HepG2 (cell line): ENCODE results near the gene KCNIP4. TPM values are rescaled to one million over a fixed set of nuclear protein-coding genes. Genes with fewer than 3 reads are reported as not detected.

Source experiments
- ATAC-seq: fragments of 200-7000 bp; cut with Tn5 transposase; 3 replicates; pipeline ENCODE4 v1.9.1; 2020; ENCODE audit warnings: mild to moderate bottlenecking, moderate library complexity
- BruUV-seq: library from RNA; stranded (reverse); fragments of 400-500 nt; replicated peaks from 2 replicates; lab custom pipeline; 2021; lab: Mats Ljungman, UMichigan
- CTCF ChIA-PET: fragments of 300-600 bp; formaldehyde crosslinking; extraction: SDS; loops from one replicate; lab custom pipeline; 2021; ENCODE audit warnings: low total read pairs, inconsistent platforms, low intra/inter-chr PET ratio; lab: Yijun Ruan, JAX
- POLR2A ChIA-PET: fragments of 350-600 bp; sonication (Branson Sonifier 250); formaldehyde crosslinking; loops from one replicate; lab custom pipeline; 2020; ENCODE audit warnings: antibody characterized with exemption, inconsistent platforms; lab: Yijun Ruan, JAX
- DNase-seq: peaks from one replicate; pipeline ENCODE4 v3.0.0-alpha.2; 2015; ENCODE audit warnings: low spot score
- FAIRE-seq: peaks from 3 replicates; lab custom pipeline; 2011; peaks lifted over from hg19 to GRCh38; lab: Jason Lieb, UNC
- H2AFZ ChIP-seq: one replicate; pipeline ENCODE4 v1.6.1; 2011; ENCODE audit warnings: low read length, inconsistent platforms
- H3K27ac ChIP-seq: fragments of 300-600 bp; 3 replicates; pipeline ENCODE4 v1.8.0; 2011; ENCODE audit warnings: mixed run types, mild to moderate bottlenecking, mixed read lengths, low read length, inconsistent platforms; ENCODE audit not compliant: insufficient read depth; ENCODE audit errors: extremely low read length
- H3K27me3 ChIP-seq, 2 experiments: fragments of 200-600 bp in 1 of 2; 2 replicates in 1 of 2; 3 replicates in 1 of 2; pipeline versions ENCODE4 v1.6.0 to v1.8.0; 2011; ENCODE audit warnings: low read length in 2 of 2, mild to moderate bottlenecking in 2 of 2, moderate library complexity in 2 of 2, inconsistent platforms in 1 of 2; ENCODE audit not compliant: insufficient read depth in 2 of 2, control insufficient read depth in 1 of 2
- H3K36me3 ChIP-seq, 2 experiments: fragments of 200-600 bp in 1 of 2; replicated peaks in 1 of 2; 2 replicates in 1 of 2; 3 replicates in 1 of 2; pipeline versions ENCODE4 v1.5.1 to v1.8.0; 2011; ENCODE audit warnings: low read length in 2 of 2, inconsistent platforms in 1 of 2; ENCODE audit not compliant: insufficient read depth in 2 of 2, control insufficient read depth in 1 of 2
- H3K4me1 ChIP-seq: 2 replicates; pipeline ENCODE4 v1.5.1; 2012; ENCODE audit warnings: low read length, inconsistent platforms; ENCODE audit not compliant: insufficient read depth
- H3K4me2 ChIP-seq: 2 replicates; pipeline ENCODE4 v1.6.0; 2011; ENCODE audit warnings: low read depth, low read length, inconsistent platforms
- H3K4me3 ChIP-seq, 3 experiments: fragments of 200-600 bp in 1 of 3; sonication (generic), shearing (Covaris generic) in 1 of 3; replicated peaks in 1 of 3; 2 replicates each; pipeline ENCODE4 v1.5.1; 2011 to 2016; ENCODE audit warnings: low read length in 3 of 3, inconsistent platforms in 2 of 3, low read depth in 2 of 3, mild to moderate bottlenecking in 2 of 3, control low read depth in 1 of 3, mixed read lengths in 1 of 3; ENCODE audit not compliant: insufficient read depth in 1 of 3
- H3K79me2 ChIP-seq: one replicate; pipeline ENCODE4 v1.6.1; 2011; ENCODE audit warnings: low read length, inconsistent platforms; ENCODE audit not compliant: insufficient read depth
- H3K9ac ChIP-seq: 2 replicates; pipeline ENCODE4 v1.6.0; 2011; ENCODE audit warnings: mild to moderate bottlenecking, low read depth, low read length, inconsistent platforms; ENCODE audit not compliant: insufficient read depth
- H3K9me3 ChIP-seq: 2 replicates; pipeline ENCODE4 v1.5.1; 2012; ENCODE audit warnings: mild to moderate bottlenecking, low read length
- H4K20me1 ChIP-seq: 2 replicates; pipeline ENCODE4 v1.6.0; 2011; ENCODE audit warnings: inconsistent platforms, mild to moderate bottlenecking, low read length, moderate library complexity; ENCODE audit not compliant: insufficient read depth
- ATF7 ChIP-seq, 2 experiments: fragments of 450-650 bp in 1 of 2; sonication (generic) in 1 of 2; formaldehyde crosslinking in 1 of 2; IDR thresholded peaks; 2 replicates each; pipeline versions ENCODE4 v1.4.0 to v1.6.1; 2016 to 2020; ENCODE audit warnings: antibody characterized with exemption in 1 of 2, mild to moderate bottlenecking in 1 of 2, missing genetic modification reagents in 1 of 2
- CBFB ChIP-seq: sonication (generic); formaldehyde crosslinking; IDR thresholded peaks from 2 replicates; pipeline ENCODE4 v1.4.0; 2020; ENCODE audit warnings: missing genetic modification reagents
- ELK4 ChIP-seq: sonication (generic); formaldehyde crosslinking; IDR thresholded peaks from 2 replicates; pipeline ENCODE4 v1.9.0; 2021; ENCODE audit warnings: missing genetic modification reagents, borderline replicate concordance
- FOXK2 ChIP-seq: fragments of 450-650 bp; IDR thresholded peaks from 2 replicates; pipeline ENCODE4 v1.6.1; 2016
- KDM5A ChIP-seq: fragments of 200-600 bp; sonication (generic); IDR thresholded peaks from 2 replicates; pipeline ENCODE4 v1.7.0; 2018; ENCODE audit warnings: antibody characterized with exemption, mild to moderate bottlenecking, low read length, borderline replicate concordance
- MXD4 ChIP-seq: IDR thresholded peaks from 2 replicates; pipeline ENCODE4 v1.6.1; 2016; ENCODE audit warnings: mild to moderate bottlenecking, missing biosample characterization, missing genetic modification reagents
- NFIC ChIP-seq: IDR thresholded peaks from 2 replicates; pipeline ENCODE4 v1.6.1; 2012; ENCODE audit warnings: mild to moderate bottlenecking, low read length, inconsistent platforms
- POLR2AphosphoS5 ChIP-seq: IDR thresholded peaks from 2 replicates; pipeline ENCODE4 v1.6.1; 2012; ENCODE audit warnings: low read depth, low read length
- RNF219 ChIP-seq: sonication (generic); formaldehyde crosslinking; IDR thresholded peaks from 2 replicates; pipeline ENCODE4 v1.5.0; 2020; ENCODE audit warnings: mild to moderate bottlenecking, missing genetic modification reagents
- SRSF9 ChIP-seq: fragments of 200-400 bp; formaldehyde crosslinking; IDR thresholded peaks from 2 replicates; pipeline ENCODE4 v1.6.1; 2018; ENCODE audit warnings: borderline replicate concordance, mild to moderate bottlenecking, low read depth, low read length; ENCODE audit not compliant: insufficient read depth, poor library complexity, severe bottlenecking
- ZFP37 ChIP-seq: sonication (generic); formaldehyde crosslinking; IDR thresholded peaks from 2 replicates; pipeline ENCODE4 v1.4.0; 2020; ENCODE audit warnings: missing genetic modification reagents, borderline replicate concordance
- ZNF710 ChIP-seq: sonication (generic); formaldehyde crosslinking; IDR thresholded peaks from 2 replicates; pipeline ENCODE4 v1.5.0; 2020; ENCODE audit warnings: mild to moderate bottlenecking, missing genetic modification reagents, borderline replicate concordance
- WGBS: methylation state at CpG from one replicate; pipeline ENCODE4 v1.1.6; 2017; ENCODE audit warnings: low lambda C conversion rate; 5-methylcytosine and 5-hydroxymethylcytosine counted together
- in situ Hi-C: cut with HindIII; loops from 2 replicates; pipeline ENCODE4 v1.10.0; 2017; ENCODE audit warnings: low pct_unique_long_range_greater_than_20kb; ENCODE audit not compliant: extremely low pct_ligation_motif_present
- intact Hi-C: fragments of 100-400 bp; cut with micrococcal nuclease; formaldehyde crosslinking; loops from one replicate; pipeline ENCODE4 v1.10.0; 2022; ENCODE audit not compliant: unreplicated experiment
- polyA plus RNA-seq, 8 experiments: library from polyadenylated mRNA; depleted of rRNA in 3 of 8; stranded (reverse) in 7 of 8; unstranded in 1 of 8; fragments of >200 nt; fragmentation: Illumina TruSeq in 4 of 8; extraction: Trizol in 4 of 8; gene quantifications; 2 replicates each; pipeline versions ENCODE4 v1.2.1 to v1.2.3, GENCODE V29; 2011 to 2016; ENCODE audit warnings: low read depth in 4 of 8, missing spikeins in 1 of 8, mixed read lengths in 1 of 8; ENCODE audit not compliant: insufficient read depth in 1 of 8
- total RNA-seq, 5 experiments: library from RNA; depleted of rRNA; stranded (reverse); fragments of >200 nt; fragmentation: Illumina TruSeq; extraction: Trizol; gene quantifications; 2 replicates each; pipeline ENCODE4 v1.2.3, GENCODE V29; 2016; ENCODE audit warnings: low read depth in 1 of 5

The KCNIP4 gene
- total and polyA plus RNA-seq, 2 of the 13 experiments (the other 11 are each of a cell fraction or from before 2014, with no cell fraction given): 0.09 TPM; not detected in 1

GRCh38 chr4:20982544-20982943 is 966.0 kb downstream of the KCNIP4 start:
- CTCF ChIA-PET: no interaction called here

GRCh38 chr4:20960291-20960690 is 988.3 kb downstream of the KCNIP4 start:
- Histone ChIP-seq H3K4me3 (no peak overlapping the region), H3K9me3 (peaks cover 9% of the 10 kb centered on the region), H3K4me1 (no peaks in the 10 kb centered on the region), H3K79me2 (no peaks in the 10 kb centered on the region), H2AFZ (no peak overlapping the region), H3K27ac (no peak overlapping the region), H3K9ac (no peak overlapping the region), H4K20me1 (no peaks in the 10 kb centered on the region), H3K27me3 (no peaks in the 10 kb centered on the region), H3K36me3 (no peaks in the 10 kb centered on the region), H3K4me2 (no peak overlapping the region)
- in situ Hi-C loops: no loop called here
- DNase-seq (no peak), FAIRE-seq (no peak), ATAC-seq (no peak)
- BruUV-seq: no TSS peak
- intact Hi-C loops: no loop called here
- 0% methylated on average over 6 of the region's 6 CpGs for WGBS
- POLR2A ChIA-PET: no interaction called here
- CTCF ChIA-PET: no interaction called here
- TF ChIP-seq NFIC: no peak
- no peak for TF ChIP-seq FOXK2
- TF ChIP-seq MXD4 (CRISPR knock-in tag): no peak
- TF ChIP-seq ELK4 (CRISPR knock-in tag): no peak
- no peak for TF ChIP-seq SRSF9
- no peak for TF ChIP-seq KDM5A
- no peak for TF ChIP-seq RNF219 (CRISPR knock-in tag)
- no peak for TF ChIP-seq ZFP37 (CRISPR knock-in tag)
- TF ChIP-seq CBFB (CRISPR knock-in tag): no peak
- no peak for TF ChIP-seq POLR2AphosphoS5

More at GRCh38 chr4:20982544-20982943, 966.0 kb downstream of the KCNIP4 start:
- Histone ChIP-seq H3K27ac (no peak overlapping the region), H3K36me3 (no peaks in the 10 kb centered on the region), H4K20me1 (no peaks in the 10 kb centered on the region), H3K27me3 (no peaks in the 10 kb centered on the region), H3K9me3 (no peaks in the 10 kb centered on the region), H3K79me2 (no peaks in the 10 kb centered on the region), H3K4me2 (no peak overlapping the region), H3K4me1 (no peaks in the 10 kb centered on the region), H3K9ac (no peak overlapping the region), H2AFZ (no peak overlapping the region), H3K4me3 (no peak overlapping the region)
- peak; percentile 90 for TF ChIP-seq ATF7 (IDR thresholded peaks at IDR 0.05)
- TF ChIP-seq ATF7 (CRISPR knock-in tag; IDR thresholded peaks at IDR 0.05): no peak
- TF ChIP-seq ZNF710 (CRISPR knock-in tag): no peak
- ATAC-seq: no peak
- intact Hi-C loops (no loop called here), in situ Hi-C loops (no loop called here)
- DNase-seq: no peak
- POLR2A ChIA-PET: no interaction called here
- WGBS: 0% methylated on average over 3 of the region's 3 CpGs
- no TSS peak for BruUV-seq
- no peak for FAIRE-seq
